NCI-H1048 (cell line): ENCODE data around the gene TSHZ2.
"Not testable (repeated sequence)": the region's sequence is repeated elsewhere in the genome, so short reads cannot be mapped to it uniquely, and the experiment has no call there.

Experiments
- DNase-seq: peaks from one replicate; lab custom pipeline; 2025; lab: John Stamatoyannopoulos, UW

TSHZ2 gene

GRCh38 chr20:53422039-53422438 is 449.9 kb downstream of the TSHZ2 start:
- no peak for DNase-seq

GRCh38 chr20:53423587-53424146 is 451.5 kb downstream of the TSHZ2 start:
- no peak for DNase-seq

- no peak for DNase-seq
Observed at GRCh38 chr20:53425481-53425880, 453.3 kb downstream of the TSHZ2 start.

- DNase-seq: no peak
Observed at GRCh38 chr20:53425941-53426340, 453.8 kb downstream of the TSHZ2 start.

- no peak for DNase-seq
Observed at GRCh38 chr20:53426766-53427312, 454.7 kb downstream of the TSHZ2 start.

- DNase-seq: no peak
Observed at GRCh38 chr20:53427951-53428350, 455.8 kb downstream of the TSHZ2 start.

GRCh38 chr20:53428588-53428987 is 456.4 kb downstream of the TSHZ2 start:
- DNase-seq: no peak

- no peak for DNase-seq
Observed at GRCh38 chr20:53428996-53429395, 456.8 kb downstream of the TSHZ2 start.

GRCh38 chr20:53434662-53435061 is 462.5 kb downstream of the TSHZ2 start:
- no peak for DNase-seq

GRCh38 chr20:53436927-53437326 is 464.8 kb downstream of the TSHZ2 start:
- not testable (repeated sequence) for DNase-seq

- DNase-seq: no peak
Observed at GRCh38 chr20:53438368-53438767, 466.2 kb downstream of the TSHZ2 start.

GRCh38 chr20:53439046-53439445 is 466.9 kb downstream of the TSHZ2 start:
- DNase-seq: no peak

- DNase-seq: no peak
Observed at GRCh38 chr20:53439616-53440015, 467.5 kb downstream of the TSHZ2 start.

GRCh38 chr20:53444401-53445149 is 472.4 kb downstream of the TSHZ2 start:
- no peak for DNase-seq

GRCh38 chr20:53445321-53445731 is 473.2 kb downstream of the TSHZ2 start:
- DNase-seq: no peak

GRCh38 chr20:53445932-53446331 is 473.8 kb downstream of the TSHZ2 start:
- DNase-seq: no peak

- no peak for DNase-seq
Observed at GRCh38 chr20:53447316-53447715, 475.2 kb downstream of the TSHZ2 start.

- DNase-seq: no peak
Observed at GRCh38 chr20:53448426-53448825, 476.3 kb downstream of the TSHZ2 start.

GRCh38 chr20:53448875-53449274 is 476.7 kb downstream of the TSHZ2 start:
- DNase-seq: no peak

- DNase-seq: no peak
Observed at GRCh38 chr20:53453076-53453475, 480.9 kb downstream of the TSHZ2 start.

GRCh38 chr20:53454675-53455276 is 482.6 kb downstream of the TSHZ2 start:
- no peak for DNase-seq

- no peak for DNase-seq
Observed at GRCh38 chr20:53463101-53463972, 491.2 kb downstream of the TSHZ2 start.
